MM.1S (cell line): ENCODE measurements around the gene BIVM.

ENCODE experiments used
- CTCF ChIP-seq: fragments of 300-600 bp; sonication (generic); IDR thresholded peaks from 2 replicates; pipeline ENCODE4 v1.5.1; 2016; ENCODE audit warnings: antibody characterized with exemption, low read length, mixed read lengths
- EZH2 ChIP-seq: fragments of 300-600 bp; sonication (generic); optimal IDR thresholded peaks from 2 replicates; pipeline ENCODE3; 2017; ENCODE audit warnings: low read depth, mild to moderate bottlenecking, antibody characterized with exemption, low read length, mixed read lengths

- no peak for TF ChIP-seq EZH2
- TF ChIP-seq CTCF, result no peak
These were observed 69.5 kb downstream of the BIVM start for GRCh38 chr13:102868366-102868936.
